DLD1 (cell line): Measurements from ENCODE around the gene SH2D2A.
"Not testable (repeated sequence)": the region's sequence is repeated elsewhere in the genome, so short reads cannot be mapped to it uniquely, and the experiment has no call there.

Experiments used
- in situ Hi-C: cut with HindIII; loops from 2 replicates; pipeline ENCODE4 v1.10.0; 2017; ENCODE audit warnings: low sequenced_read_pairs

The SH2D2A gene

DNA sequence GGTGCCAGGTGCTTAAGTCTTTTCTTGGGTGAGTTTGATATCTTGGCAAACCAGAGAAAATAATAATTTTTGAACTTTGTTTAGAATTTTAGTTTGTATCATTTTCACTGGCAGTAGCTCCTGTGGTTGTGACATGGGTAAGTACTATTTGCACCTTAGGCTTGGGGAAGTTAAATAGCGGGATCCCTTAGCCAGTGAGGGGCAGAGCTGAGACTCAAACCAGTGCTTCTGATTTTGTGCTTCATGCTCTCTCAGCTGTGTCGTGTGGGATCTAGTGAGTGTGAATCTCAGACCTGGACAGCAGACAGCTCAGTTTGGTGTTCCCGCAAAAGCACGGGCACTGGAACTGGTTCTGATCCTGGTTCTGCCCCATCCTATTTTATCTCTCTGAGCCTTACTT, 39.7 kb downstream of the SH2D2A start:
- in situ Hi-C loops, result no loop called here

- in situ Hi-C loops, result no loop called here
Measured at GRCh38 chr1:156775799-156776198, 40.8 kb downstream of the SH2D2A start.

- in situ Hi-C loops, result no loop called here
Measured at GRCh38 chr1:156773607-156774006, 43.0 kb downstream of the SH2D2A start.

DNA sequence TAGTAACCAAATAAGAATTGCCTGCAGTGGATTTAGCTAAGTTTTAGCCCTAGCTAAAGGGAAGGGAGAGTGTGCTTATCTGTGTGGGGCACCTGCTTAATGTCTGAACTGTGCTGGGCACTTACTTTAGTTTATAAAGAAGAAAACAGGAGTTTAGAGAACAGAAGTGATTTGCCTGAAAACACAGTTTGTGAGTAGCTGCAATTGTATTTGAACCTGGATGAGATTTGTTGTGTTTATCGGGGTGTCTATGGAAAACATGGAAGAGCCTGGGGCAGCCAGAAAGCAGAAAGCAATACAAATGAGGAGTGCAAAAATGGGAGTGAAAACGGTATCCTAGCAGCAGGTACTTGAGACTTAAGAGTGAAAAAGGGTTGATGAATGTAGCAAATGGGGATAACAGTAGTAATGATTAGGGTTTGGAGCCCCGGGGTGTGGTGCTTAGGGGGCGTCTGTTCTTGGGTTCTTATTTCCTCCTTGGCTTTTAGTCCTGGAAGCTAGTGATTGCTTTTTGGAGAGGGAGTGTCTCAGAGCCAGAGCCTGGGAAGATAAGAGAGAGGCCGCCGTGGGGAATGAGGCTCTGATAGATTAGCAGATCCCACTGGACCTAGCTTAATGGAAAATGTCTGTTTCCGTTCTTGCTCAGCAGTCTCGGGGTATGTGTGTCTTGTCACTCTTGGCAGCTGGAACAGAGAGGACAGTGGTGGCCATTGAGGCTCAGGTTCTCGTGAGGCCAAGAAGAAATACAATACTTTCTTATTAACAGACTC, 43.7 kb downstream of the SH2D2A start:
- in situ Hi-C loops, result no loop called here

- in situ Hi-C loops, result no loop called here
Measured at GRCh38 chr1:156772222-156772621, 44.4 kb downstream of the SH2D2A start.

GRCh38 chr1:156768610-156769295, 47.9 kb downstream of the SH2D2A start:
- in situ Hi-C loops, result no loop called here

- in situ Hi-C loops, result no loop called here
Measured at GRCh38 chr1:156767879-156768604, 48.6 kb downstream of the SH2D2A start.

- in situ Hi-C loops, result no loop called here
Measured at GRCh38 chr1:156767101-156767878, 49.4 kb downstream of the SH2D2A start, which contains the start of gene PRCC. TSS of gene PRCC (plus strand) at chr1:156767535. CDS start at chr1:156767772, 237 bp downstream.

- in situ Hi-C loops, result no loop called here
Measured at GRCh38 chr1:156766298-156767100, 50.1 kb downstream of the SH2D2A start.

DNA sequence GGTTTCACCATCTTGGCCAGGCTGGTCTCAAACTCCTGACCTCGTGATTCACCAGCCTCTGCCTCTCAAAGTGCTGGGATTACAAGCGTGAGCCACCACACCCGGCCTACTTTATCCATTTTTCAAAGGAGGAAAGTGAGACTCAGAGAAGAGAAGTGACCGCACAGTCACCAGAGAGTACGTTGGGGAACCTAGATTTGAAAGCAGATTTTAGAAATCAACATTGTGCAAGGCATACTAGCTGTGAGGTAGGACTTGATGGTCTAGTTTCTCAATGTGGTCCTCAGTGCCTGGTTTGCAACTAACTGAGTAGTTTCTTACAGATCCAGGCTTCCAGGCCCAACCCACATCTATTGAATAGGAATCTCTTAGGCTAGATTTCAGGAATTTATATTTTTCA, 51.0 kb downstream of the SH2D2A start:
- in situ Hi-C loops, result no loop called here

DNA sequence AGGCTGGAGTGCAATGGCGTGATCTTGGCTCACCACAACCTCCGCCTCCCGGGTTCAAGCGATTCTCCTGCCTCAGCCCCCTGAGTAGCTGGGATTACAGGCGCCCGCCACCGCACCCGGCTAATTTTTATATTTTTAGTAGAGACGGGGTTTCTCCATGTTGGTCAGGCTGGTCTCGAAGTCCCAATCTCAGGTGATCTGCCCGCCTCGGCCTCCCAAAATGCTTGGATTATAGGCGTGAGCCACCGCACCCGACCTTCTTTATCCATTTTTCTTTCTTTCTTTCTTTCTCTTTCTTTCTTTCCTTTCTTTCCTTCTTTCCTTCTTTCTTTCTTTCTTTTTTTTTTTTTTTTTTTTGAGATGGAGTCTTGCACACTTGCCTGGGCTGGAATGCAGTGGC, 51.5 kb downstream of the SH2D2A start:
- in situ Hi-C loops, result not testable (repeated sequence)

DNA sequence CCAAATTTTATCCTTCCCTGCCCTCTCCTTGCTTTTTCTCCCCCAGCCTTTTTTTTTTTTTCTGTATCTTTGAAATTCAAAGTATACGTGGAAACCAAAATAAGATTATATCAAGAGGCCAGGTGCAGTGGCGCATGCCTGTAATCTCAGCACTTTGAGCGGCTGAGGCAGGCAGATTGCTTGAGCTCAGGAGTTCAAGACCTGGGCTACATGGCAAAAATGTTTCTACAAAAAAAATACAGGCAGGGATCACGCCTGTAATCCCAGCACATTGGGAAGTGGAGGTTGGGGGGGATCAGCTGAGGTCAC, 55.9 kb downstream of the SH2D2A start:
- in situ Hi-C loops, result no loop called here

- in situ Hi-C loops, result no loop called here
Measured at GRCh38 chr1:156760092-156760795, 56.4 kb downstream of the SH2D2A start.

DNA sequence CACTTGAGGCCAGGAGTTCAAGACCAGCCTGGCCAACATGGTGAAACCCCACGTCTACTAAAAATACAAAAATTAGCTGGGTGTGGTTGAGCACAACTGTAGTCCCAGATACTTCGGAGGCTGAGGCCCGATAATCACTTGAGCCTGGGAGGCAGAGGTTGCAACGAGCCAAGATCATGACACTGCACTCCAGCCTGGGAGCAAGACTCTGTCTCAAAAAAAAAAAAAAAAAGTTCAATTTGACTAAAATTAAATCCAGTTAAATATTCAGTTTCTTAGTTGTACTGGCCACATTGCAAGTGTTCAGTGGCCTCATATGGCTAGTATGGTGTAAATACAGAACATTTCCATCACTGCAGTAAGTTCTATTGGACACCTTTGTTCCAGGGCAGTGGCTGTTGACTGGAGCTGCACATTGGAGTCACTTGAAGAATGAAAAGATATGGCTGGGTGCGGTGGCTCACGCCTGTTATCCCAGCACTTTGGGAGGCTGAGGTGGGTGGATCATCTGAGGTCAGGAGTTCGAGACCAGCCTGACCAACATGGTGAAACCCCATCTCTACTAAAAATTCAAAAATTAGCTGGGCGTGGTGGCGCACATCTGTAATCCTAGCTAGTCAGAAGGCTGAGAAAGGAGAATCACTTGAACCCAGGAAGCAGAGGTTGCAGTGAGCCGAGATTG, 58.9 kb downstream of the SH2D2A start:
- in situ Hi-C loops, result not testable (repeated sequence)

GRCh38 chr1:156756355-156756754, 60.3 kb downstream of the SH2D2A start:
- in situ Hi-C loops, result no loop called here
